GM23338 (cell line): ENCODE data around the gene NEK11. TPM values are rescaled to one million over a fixed set of nuclear protein-coding genes. Genes with fewer than 3 reads are reported as not detected.

Experiments
- ATAC-seq: fragments of 200-7000 bp; cut with Tn5 transposase; 3 replicates; pipeline ENCODE4 v1.9.1; 2020
- DNase-seq: peaks from one replicate; pipeline ENCODE4 v3.0.0-alpha.2; 2015; ENCODE audit warnings: low spot score
- H2AFZ ChIP-seq: fragments of 200-600 bp; sonication (generic); 2 replicates; pipeline ENCODE4 v1.8.0; 2016; ENCODE audit warnings: antibody characterized with exemption, mild to moderate bottlenecking, moderate library complexity
- H3F3A ChIP-seq: fragments of 200-600 bp; sonication (generic); replicated peaks from 2 replicates; pipeline ENCODE4 v1.8.0; 2017; ENCODE audit warnings: antibody characterized with exemption, mixed run types, low read depth
- H3K27ac ChIP-seq: fragments of 200-600 bp; sonication (generic); 2 replicates; pipeline ENCODE4 v1.6.1; 2016; ENCODE audit warnings: low read depth
- H3K27me3 ChIP-seq: fragments of 200-600 bp; sonication (generic); 2 replicates; pipeline ENCODE4 v1.8.0; 2016; ENCODE audit warnings: mild to moderate bottlenecking, mixed run types, moderate library complexity; ENCODE audit not compliant: insufficient read depth
- H3K36me3 ChIP-seq: fragments of 200-600 bp; sonication (generic); 2 replicates; pipeline ENCODE4 v1.8.0; 2016; ENCODE audit warnings: mild to moderate bottlenecking; ENCODE audit not compliant: insufficient read depth
- H3K4me1 ChIP-seq: fragments of 200-600 bp; sonication (generic); 2 replicates; pipeline ENCODE4 v1.8.0; 2016; ENCODE audit warnings: mild to moderate bottlenecking, moderate library complexity; ENCODE audit not compliant: insufficient read depth
- H3K4me2 ChIP-seq: fragments of 200-600 bp; sonication (generic); 2 replicates; pipeline ENCODE4 v1.7.1; 2017; ENCODE audit warnings: mixed run types
- H3K4me3 ChIP-seq: fragments of 200-600 bp; sonication (generic); 2 replicates; pipeline ENCODE4 v1.6.1; 2016; ENCODE audit warnings: mixed run types
- H3K79me2 ChIP-seq: fragments of 200-600 bp; sonication (generic); replicated peaks from 2 replicates; pipeline ENCODE4 v1.8.0; 2017; ENCODE audit warnings: mild to moderate bottlenecking; ENCODE audit not compliant: insufficient read depth
- H3K9me2 ChIP-seq: fragments of 200-600 bp; sonication (generic); 2 replicates; pipeline ENCODE4 v1.8.0; 2017; ENCODE audit not compliant: insufficient read depth
- H4K20me1 ChIP-seq: fragments of 200-600 bp; sonication (generic); replicated peaks from 2 replicates; pipeline ENCODE4 v1.8.0; 2017; ENCODE audit warnings: mild to moderate bottlenecking; ENCODE audit not compliant: insufficient read depth
- H3K27ac Mint-ChIP-seq: 2 replicates; pipeline ENCODE4 v1.8.0; 2020; ENCODE audit warnings: inconsistent platforms, mild to moderate bottlenecking, moderate library complexity, mixed read lengths
- H3K27me3 Mint-ChIP-seq: 3 replicates; pipeline ENCODE4 v1.8.0; 2022; ENCODE audit warnings: low read depth, mild to moderate bottlenecking, moderate library complexity, mixed read lengths, inconsistent platforms; ENCODE audit not compliant: insufficient read depth, poor library complexity
- H3K36me3 Mint-ChIP-seq: 3 replicates; pipeline ENCODE4 v1.8.0; 2021; ENCODE audit warnings: low read depth, mild to moderate bottlenecking, inconsistent platforms, moderate library complexity, mixed read lengths
- H3K4me1 Mint-ChIP-seq: 3 replicates; pipeline ENCODE4 v1.8.0; 2020; ENCODE audit warnings: mild to moderate bottlenecking, inconsistent platforms, mixed read lengths
- H3K4me3 Mint-ChIP-seq: 3 replicates; pipeline ENCODE4 v1.8.0; 2021; ENCODE audit warnings: moderate library complexity, mild to moderate bottlenecking, inconsistent platforms, mixed read lengths
- H3K9me3 Mint-ChIP-seq: 3 replicates; pipeline ENCODE4 v1.8.0; 2020; ENCODE audit warnings: moderate library complexity, mild to moderate bottlenecking, inconsistent platforms, mixed read lengths
- CREB1 ChIP-seq: fragments of 250-450 bp; sonication (Bioruptor Pico); IDR thresholded peaks from 2 replicates; pipeline ENCODE4 v1.5.0; 2020; ENCODE audit warnings: low read depth, mild to moderate bottlenecking, moderate library complexity
- EZH2 ChIP-seq: fragments of 200-600 bp; sonication (generic); IDR thresholded peaks from one replicate; pipeline ENCODE4 v1.8.0; 2017; ENCODE audit warnings: antibody characterized with exemption, mild to moderate bottlenecking, low read depth; ENCODE audit not compliant: unreplicated experiment
- EZH2phosphoT487 ChIP-seq: fragments of 200-600 bp; sonication (generic); IDR thresholded peaks from one replicate; pipeline ENCODE4 v1.8.1; 2018; ENCODE audit warnings: antibody characterized with exemption; ENCODE audit not compliant: unreplicated experiment
- NANOG ChIP-seq: IDR thresholded peaks from 2 replicates; pipeline ENCODE4 v1.6.1; 2016; ENCODE audit warnings: antibody characterized with exemption, borderline replicate concordance
- POLR2AphosphoS5 ChIP-seq: IDR thresholded peaks from 2 replicates; pipeline ENCODE4 v1.6.1; 2016; ENCODE audit warnings: antibody characterized with exemption, low read depth
- STAT1 ChIP-seq: IDR thresholded peaks from one replicate; pipeline ENCODE4 v1.6.1; 2016; ENCODE audit warnings: antibody characterized with exemption; ENCODE audit not compliant: unreplicated experiment
- ZNF114 ChIP-seq: fragments of 250-450 bp; sonication (Bioruptor Pico); IDR thresholded peaks from 2 replicates; pipeline ENCODE4 v1.5.0; 2020; ENCODE audit warnings: mild to moderate bottlenecking, moderate library complexity
- ZNF331 ChIP-seq: fragments of 250-450 bp; sonication (Bioruptor Pico); IDR thresholded peaks from 2 replicates; pipeline ENCODE4 v1.5.0; 2020; ENCODE audit warnings: low read depth, mild to moderate bottlenecking, moderate library complexity
- polyA plus RNA-seq: library from polyadenylated mRNA; unstranded; fragments of >200 nt; fragmentation: Nextera tagmentation; extraction: Ambion mirVana; gene quantifications from 2 replicates; pipeline ENCODE4 v1.2.1, GENCODE V29; 2016
- total RNA-seq: library from RNA; depleted of rRNA; stranded (reverse); fragments of >200 nt; shearing (Covaris generic); gene quantifications from 2 replicates; pipeline ENCODE4 v1.2.3, GENCODE V29; 2014
- TF ChIP-seq, protein P1 (sequence below), 2 experiments: fragments of 200-600 bp in 1 of 2; sonication (generic) in 1 of 2; conservative IDR thresholded peaks; 2 replicates each; pipeline versions ENCODE4 v1.5.1 to v1.6.1; 2016 to 2017; ENCODE audit warnings: antibody characterized with exemption in 2 of 2, low read depth in 2 of 2, mild to moderate bottlenecking in 2 of 2, moderate library complexity in 1 of 2
- TF ChIP-seq, protein P2 (sequence below): IDR thresholded peaks from 2 replicates; pipeline ENCODE4 v1.6.1; 2016; ENCODE audit warnings: antibody characterized with exemption
- TF ChIP-seq, protein P3 (sequence below): IDR thresholded peaks from one replicate; pipeline ENCODE4 v1.6.1; 2018; ENCODE audit warnings: antibody characterized with exemption; ENCODE audit not compliant: unreplicated experiment

The NEK11 gene
- total and polyA plus RNA-seq, 2 experiments from 2014 or later: 0.80 to 1.1 TPM

DNA sequence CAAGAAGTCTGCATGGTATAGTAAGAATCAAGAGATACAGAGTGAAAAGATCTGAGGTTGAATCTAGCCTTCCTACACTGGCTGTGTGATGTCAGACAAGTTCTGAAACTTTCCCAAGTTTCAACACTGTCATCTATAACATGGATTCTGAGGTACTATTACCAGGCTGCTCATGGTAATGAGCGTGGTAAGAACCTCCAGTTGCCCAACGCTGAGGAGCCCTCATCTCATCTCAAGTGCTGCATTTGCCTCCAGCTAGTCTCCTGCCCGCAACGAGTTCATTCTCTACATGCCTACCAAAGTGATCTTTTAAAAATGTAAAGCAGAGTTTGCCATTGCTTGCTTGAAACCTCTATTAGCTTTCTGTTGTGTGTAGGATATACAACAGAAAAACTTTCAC lies 168.1 kb downstream of the NEK11 start (continued):
- TF ChIP-seq, protein P1, sequence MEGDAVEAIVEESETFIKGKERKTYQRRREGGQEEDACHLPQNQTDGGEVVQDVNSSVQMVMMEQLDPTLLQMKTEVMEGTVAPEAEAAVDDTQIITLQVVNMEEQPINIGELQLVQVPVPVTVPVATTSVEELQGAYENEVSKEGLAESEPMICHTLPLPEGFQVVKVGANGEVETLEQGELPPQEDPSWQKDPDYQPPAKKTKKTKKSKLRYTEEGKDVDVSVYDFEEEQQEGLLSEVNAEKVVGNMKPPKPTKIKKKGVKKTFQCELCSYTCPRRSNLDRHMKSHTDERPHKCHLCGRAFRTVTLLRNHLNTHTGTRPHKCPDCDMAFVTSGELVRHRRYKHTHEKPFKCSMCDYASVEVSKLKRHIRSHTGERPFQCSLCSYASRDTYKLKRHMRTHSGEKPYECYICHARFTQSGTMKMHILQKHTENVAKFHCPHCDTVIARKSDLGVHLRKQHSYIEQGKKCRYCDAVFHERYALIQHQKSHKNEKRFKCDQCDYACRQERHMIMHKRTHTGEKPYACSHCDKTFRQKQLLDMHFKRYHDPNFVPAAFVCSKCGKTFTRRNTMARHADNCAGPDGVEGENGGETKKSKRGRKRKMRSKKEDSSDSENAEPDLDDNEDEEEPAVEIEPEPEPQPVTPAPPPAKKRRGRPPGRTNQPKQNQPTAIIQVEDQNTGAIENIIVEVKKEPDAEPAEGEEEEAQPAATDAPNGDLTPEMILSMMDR (conservative IDR thresholded peaks at IDR 0.05; ENCODE audit: low read depth in 2 of 2): no peak
- no peak for TF ChIP-seq POLR2AphosphoS5
- TF ChIP-seq STAT1: no peak
- TF ChIP-seq EZH2: no peak
- TF ChIP-seq ZNF331 (CRISPR knock-in tag): no peak
- TF ChIP-seq NANOG: no peak
- TF ChIP-seq EZH2phosphoT487: no peak
- TF ChIP-seq, protein P2, sequence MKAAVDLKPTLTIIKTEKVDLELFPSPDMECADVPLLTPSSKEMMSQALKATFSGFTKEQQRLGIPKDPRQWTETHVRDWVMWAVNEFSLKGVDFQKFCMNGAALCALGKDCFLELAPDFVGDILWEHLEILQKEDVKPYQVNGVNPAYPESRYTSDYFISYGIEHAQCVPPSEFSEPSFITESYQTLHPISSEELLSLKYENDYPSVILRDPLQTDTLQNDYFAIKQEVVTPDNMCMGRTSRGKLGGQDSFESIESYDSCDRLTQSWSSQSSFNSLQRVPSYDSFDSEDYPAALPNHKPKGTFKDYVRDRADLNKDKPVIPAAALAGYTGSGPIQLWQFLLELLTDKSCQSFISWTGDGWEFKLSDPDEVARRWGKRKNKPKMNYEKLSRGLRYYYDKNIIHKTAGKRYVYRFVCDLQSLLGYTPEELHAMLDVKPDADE: no peak
- TF ChIP-seq ZNF114 (CRISPR knock-in tag): no peak

DNA sequence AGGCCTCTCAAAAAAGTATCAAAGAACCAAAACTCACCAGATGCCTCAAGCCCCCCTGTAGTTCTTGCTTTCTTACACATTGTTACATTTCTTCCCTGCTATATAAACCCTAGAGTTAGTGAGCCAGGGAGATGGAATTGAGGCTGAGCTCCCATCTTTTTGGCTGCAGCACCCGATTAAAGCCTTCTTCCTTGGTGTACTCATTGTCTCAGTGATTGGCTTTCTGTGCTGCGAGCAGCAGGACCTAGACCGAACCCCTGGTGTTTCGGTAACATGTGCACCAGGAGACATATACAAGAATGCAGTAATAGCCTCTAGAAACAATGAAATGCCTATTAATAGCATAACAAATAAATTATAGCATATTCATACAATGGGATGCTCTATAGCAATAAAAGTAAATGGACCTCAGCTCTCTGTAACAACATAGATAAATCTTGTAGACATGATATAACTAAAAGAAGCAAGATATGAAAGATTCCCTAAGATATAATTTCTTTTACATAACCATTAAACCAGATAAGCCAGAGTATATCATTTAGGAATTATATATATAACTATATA lies 174.0 kb downstream of the NEK11 start:
- Mint-ChIP-seq H3K4me1 (no peaks in the 10 kb centered on the region), H3K36me3 (peaks cover 19% of the 10 kb centered on the region), H3K27me3 (peaks cover 3% of the 10 kb centered on the region), H3K9me3 (peaks cover 39% of the 10 kb centered on the region), H3K4me3 (no peak overlapping the region), H3K27ac (no peak overlapping the region)
- Histone ChIP-seq H3K36me3 (no peaks in the 10 kb centered on the region), H3F3A (no peaks in the 10 kb centered on the region), H2AFZ (no peak overlapping the region), H4K20me1 (no peaks in the 10 kb centered on the region), H3K4me3 (no peak overlapping the region), H3K9me2 (no peaks in the 10 kb centered on the region), H3K4me2 (no peak overlapping the region), H3K4me1 (no peaks in the 10 kb centered on the region), H3K79me2 (no peaks in the 10 kb centered on the region), H3K27ac (no peak overlapping the region), H3K27me3 (no peaks in the 10 kb centered on the region)
- ATAC-seq: no peak
- DNase-seq: no peak
- TF ChIP-seq, protein P3, sequence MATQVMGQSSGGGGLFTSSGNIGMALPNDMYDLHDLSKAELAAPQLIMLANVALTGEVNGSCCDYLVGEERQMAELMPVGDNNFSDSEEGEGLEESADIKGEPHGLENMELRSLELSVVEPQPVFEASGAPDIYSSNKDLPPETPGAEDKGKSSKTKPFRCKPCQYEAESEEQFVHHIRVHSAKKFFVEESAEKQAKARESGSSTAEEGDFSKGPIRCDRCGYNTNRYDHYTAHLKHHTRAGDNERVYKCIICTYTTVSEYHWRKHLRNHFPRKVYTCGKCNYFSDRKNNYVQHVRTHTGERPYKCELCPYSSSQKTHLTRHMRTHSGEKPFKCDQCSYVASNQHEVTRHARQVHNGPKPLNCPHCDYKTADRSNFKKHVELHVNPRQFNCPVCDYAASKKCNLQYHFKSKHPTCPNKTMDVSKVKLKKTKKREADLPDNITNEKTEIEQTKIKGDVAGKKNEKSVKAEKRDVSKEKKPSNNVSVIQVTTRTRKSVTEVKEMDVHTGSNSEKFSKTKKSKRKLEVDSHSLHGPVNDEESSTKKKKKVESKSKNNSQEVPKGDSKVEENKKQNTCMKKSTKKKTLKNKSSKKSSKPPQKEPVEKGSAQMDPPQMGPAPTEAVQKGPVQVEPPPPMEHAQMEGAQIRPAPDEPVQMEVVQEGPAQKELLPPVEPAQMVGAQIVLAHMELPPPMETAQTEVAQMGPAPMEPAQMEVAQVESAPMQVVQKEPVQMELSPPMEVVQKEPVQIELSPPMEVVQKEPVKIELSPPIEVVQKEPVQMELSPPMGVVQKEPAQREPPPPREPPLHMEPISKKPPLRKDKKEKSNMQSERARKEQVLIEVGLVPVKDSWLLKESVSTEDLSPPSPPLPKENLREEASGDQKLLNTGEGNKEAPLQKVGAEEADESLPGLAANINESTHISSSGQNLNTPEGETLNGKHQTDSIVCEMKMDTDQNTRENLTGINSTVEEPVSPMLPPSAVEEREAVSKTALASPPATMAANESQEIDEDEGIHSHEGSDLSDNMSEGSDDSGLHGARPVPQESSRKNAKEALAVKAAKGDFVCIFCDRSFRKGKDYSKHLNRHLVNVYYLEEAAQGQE: no peak
- TF ChIP-seq STAT1: no peak
- no peak for TF ChIP-seq EZH2
- TF ChIP-seq, protein P2: no peak
- no peak for TF ChIP-seq NANOG
- TF ChIP-seq, protein P1 (conservative IDR thresholded peaks at IDR 0.05; ENCODE audit: low read depth in 2 of 2): no peak
- no peak for TF ChIP-seq ZNF114 (CRISPR knock-in tag)
- no peak for TF ChIP-seq EZH2phosphoT487
- no peak for TF ChIP-seq POLR2AphosphoS5
- TF ChIP-seq CREB1 (CRISPR knock-in tag): no peak
- no peak for TF ChIP-seq ZNF331 (CRISPR knock-in tag)
